Natural killer cell (primary cell): ENCODE measurements around the gene RELN. TPM values are rescaled to one million over a fixed set of nuclear protein-coding genes. Genes with fewer than 3 reads are reported as not detected.

Experiments used
- ATAC-seq, 3 donors: fragments of 150-1000 bp in 2 of 3; fragments of 200-7000 bp in 1 of 3; cut with Tn5 transposase; 1 replicate in 1 of 3; 2 replicates in 2 of 3; pipeline ENCODE4 v1.10.0; 2021; ENCODE audit warnings: mild to moderate bottlenecking in 2 of 3, moderate library complexity in 2 of 3
- DNase-seq, 2 donors: peaks; one replicate each; pipeline versions ENCODE4 v3.0.0 to v3.0.0-alpha.2; 2013 to 2021; ENCODE audit warnings: mixed read lengths in 1 of 2
- H3K27ac ChIP-seq: one replicate; pipeline ENCODE4 v1.5.1; 2013; ENCODE audit warnings: mild to moderate bottlenecking, low read length
- H3K27me3 ChIP-seq: one replicate; pipeline ENCODE4 v1.6.1; 2013; ENCODE audit warnings: low read length; ENCODE audit not compliant: control insufficient read depth, insufficient read depth
- H3K36me3 ChIP-seq: one replicate; pipeline ENCODE4 v1.6.1; 2013; ENCODE audit warnings: low read length; ENCODE audit not compliant: control insufficient read depth, insufficient read depth
- H3K4me1 ChIP-seq: one replicate; pipeline ENCODE4 v1.6.1; 2013; ENCODE audit warnings: low read length; ENCODE audit not compliant: control insufficient read depth, insufficient read depth
- H3K4me3 ChIP-seq: one replicate; pipeline ENCODE4 v1.5.1; 2013; ENCODE audit warnings: low read length
- H3K9me3 ChIP-seq: one replicate; pipeline ENCODE4 v1.6.1; 2013; ENCODE audit warnings: low read length; ENCODE audit not compliant: control insufficient read depth, insufficient read depth
- H3K27ac Mint-ChIP-seq, 2 donors: one replicate each; pipeline ENCODE4 v1.8.0; 2022; ENCODE audit warnings: mild to moderate bottlenecking in 2 of 2, mixed read lengths in 2 of 2, moderate library complexity in 1 of 2
- H3K27me3 Mint-ChIP-seq, 2 donors: one replicate each; pipeline ENCODE4 v1.8.0; 2022; ENCODE audit warnings: low read depth in 2 of 2, mixed read lengths in 2 of 2
- H3K36me3 Mint-ChIP-seq: one replicate; pipeline ENCODE4 v1.8.0; 2022; ENCODE audit warnings: mixed read lengths
- H3K4me1 Mint-ChIP-seq, 2 donors: one replicate each; pipeline ENCODE4 v1.8.0; 2022; ENCODE audit warnings: mixed read lengths in 2 of 2
- H3K4me3 Mint-ChIP-seq: one replicate; pipeline ENCODE4 v1.8.0; 2022; ENCODE audit warnings: mild to moderate bottlenecking, moderate library complexity, mixed read lengths
- H3K9me3 Mint-ChIP-seq, 2 donors: one replicate each; pipeline ENCODE4 v1.8.0; 2022; ENCODE audit warnings: mixed read lengths in 2 of 2
- CTCF ChIP-seq: fragments of 200-600 bp; IDR thresholded peaks from one replicate; pipeline ENCODE4 v1.8.0; 2022; ENCODE audit warnings: antibody characterized with exemption
- WGBS: methylation state at CpG from one replicate; pipeline ENCODE4 v1.1.7; 2013; ENCODE audit warnings: missing lambda C conversion rate; ENCODE audit not compliant: insufficient coverage; 5-methylcytosine and 5-hydroxymethylcytosine counted together
- intact Hi-C: fragments of 100-400 bp; cut with micrococcal nuclease; formaldehyde crosslinking; loops from one replicate; pipeline ENCODE4 v1.14.2; 2022
- total RNA-seq, 4 donors: library from RNA; stranded (reverse); fragments of 120-200 nt in 1 of 4; gene quantifications; one replicate each; pipeline versions ENCODE4 v1.2.3 to v1.2.4, GENCODE V29; 2013 to 2022

RELN gene
- total RNA-seq, 3 donors from 2014 or later (not counting 1 experiment from before 2014, with no cell fraction given), result not detected

- H3K4me3 Mint-ChIP-seq, result no peak overlapping the region
- Histone ChIP-seq H3K36me3 (no peaks in the 10 kb centered on the region), H3K27ac (no peak overlapping the region), H3K9me3 (no peaks in the 10 kb centered on the region), H3K4me1 (no peaks in the 10 kb centered on the region), H3K4me3 (no peak overlapping the region), H3K27me3 (no peaks in the 10 kb centered on the region)
- no peaks in the 10 kb centered on the region for H3K4me1 Mint-ChIP-seq
- H3K36me3 Mint-ChIP-seq, result no peaks in the 10 kb centered on the region
- no peaks in the 10 kb centered on the region for H3K9me3 Mint-ChIP-seq
- no CpG with 5 or more reads among the region's 2 CpGs for WGBS
- no peak for DNase-seq
- no peak for TF ChIP-seq CTCF
- H3K27me3 Mint-ChIP-seq, result no peaks in the 10 kb centered on the region
- no peak for ATAC-seq
- intact Hi-C loops, result no loop called here
- no peak overlapping the region for H3K27ac Mint-ChIP-seq
Measured at GRCh38 chr7:103686763-103687162, 302.7 kb downstream of the RELN start.

GRCh38 chr7:103686064-103686463, 303.4 kb downstream of the RELN start:
- Histone ChIP-seq H3K27me3 (no peaks in the 10 kb centered on the region), H3K4me1 (no peaks in the 10 kb centered on the region), H3K27ac (no peak overlapping the region), H3K4me3 (no peak overlapping the region), H3K36me3 (no peaks in the 10 kb centered on the region), H3K9me3 (no peaks in the 10 kb centered on the region)
- Mint-ChIP-seq H3K4me3 (no peak overlapping the region), H3K27me3 (no peaks in the 10 kb centered on the region), H3K4me1 (no peaks in the 10 kb centered on the region), H3K36me3 (no peaks in the 10 kb centered on the region), H3K27ac (no peak overlapping the region), H3K9me3 (peaks cover 0 to under 1% of the 10 kb centered on the region in 2 donors)
- no peak for TF ChIP-seq CTCF
- WGBS, result 80% methylated on average over 1 of the region's 2 CpGs
- ATAC-seq (no peak), DNase-seq (no peak)
- intact Hi-C loops, result no loop called here

- no peak for ATAC-seq
- intact Hi-C loops, result no loop called here
- Mint-ChIP-seq H3K9me3 (peaks cover 0 to 3% of the 10 kb centered on the region in 2 donors), H3K4me1 (no peaks in the 10 kb centered on the region), H3K27me3 (no peaks in the 10 kb centered on the region), H3K36me3 (no peaks in the 10 kb centered on the region), H3K4me3 (no peak overlapping the region), H3K27ac (no peak overlapping the region)
- H3K4me3 ChIP-seq, result no peak overlapping the region
- no peak for TF ChIP-seq CTCF
- no peak overlapping the region for H3K27ac ChIP-seq
- 71% methylated on average over 2 of the region's 2 CpGs for WGBS
- no peaks in the 10 kb centered on the region for H3K4me1 ChIP-seq
- H3K27me3 ChIP-seq, result no peaks in the 10 kb centered on the region
- H3K9me3 ChIP-seq, result no peaks in the 10 kb centered on the region
- no peak for DNase-seq
- no peaks in the 10 kb centered on the region for H3K36me3 ChIP-seq
Measured at GRCh38 chr7:103685646-103686045, 303.8 kb downstream of the RELN start.

- TF ChIP-seq CTCF, result no peak
- DNase-seq (no peak), ATAC-seq (no peak)
- H3K27me3 Mint-ChIP-seq, result no peaks in the 10 kb centered on the region
- H3K27ac Mint-ChIP-seq, result no peak overlapping the region
- H3K4me3 Mint-ChIP-seq, result no peak overlapping the region
- intact Hi-C loops, result no loop called here
- no peaks in the 10 kb centered on the region for H3K4me1 ChIP-seq
- no peaks in the 10 kb centered on the region for H3K27me3 ChIP-seq
- H3K4me1 Mint-ChIP-seq, result no peaks in the 10 kb centered on the region
- H3K27ac ChIP-seq, result no peak overlapping the region
- H3K36me3 Mint-ChIP-seq, result no peaks in the 10 kb centered on the region
- H3K9me3 Mint-ChIP-seq, result peaks cover 0 to 5% of the 10 kb centered on the region in 2 donors
- H3K9me3 ChIP-seq, result no peaks in the 10 kb centered on the region
- no peaks in the 10 kb centered on the region for H3K36me3 ChIP-seq
- WGBS, result no CpG with 5 or more reads among the region's 2 CpGs
- no peak overlapping the region for H3K4me3 ChIP-seq
Measured at GRCh38 chr7:103683348-103683747, 306.1 kb downstream of the RELN start.
